K562 (cell line): ENCODE measurements around the gene PPFIA3. TPM values are rescaled to one million over a fixed set of nuclear protein-coding genes. Genes with fewer than 3 reads are reported as not detected.

Source experiments
- ATAC-seq: fragments of 200-7000 bp; cut with Tn5 transposase; 3 replicates; pipeline ENCODE4 v1.9.1; 2020; ENCODE audit warnings: moderate library complexity
- BruUV-seq: library from RNA; stranded (reverse); fragments of 400-500 nt; replicated peaks from 2 replicates; lab custom pipeline; 2021; lab: Mats Ljungman, UMichigan
- CTCF ChIA-PET: fragments of 300-600 bp; formaldehyde crosslinking; extraction: SDS; loops from one replicate; lab custom pipeline; 2021; ENCODE audit warnings: low intra/inter-chr PET ratio; lab: Yijun Ruan, JAX
- POLR2A ChIA-PET: fragments of 300-600, 350-650 bp; sonication (Branson Sonifier 250); formaldehyde crosslinking; extraction: SDS; loops from one replicate; lab custom pipeline; 2021; ENCODE audit warnings: antibody characterized with exemption, inconsistent platforms; lab: Yijun Ruan, JAX
- DNase-seq, 4 experiments: peaks; one replicate each; pipeline versions ENCODE4 v3.0.0 to v3.0.0-alpha.2; 2011 to 2018; ENCODE audit warnings: low spot score in 3 of 4, mixed read lengths in 3 of 4; ENCODE audit errors: extremely low read depth in 1 of 4
- FAIRE-seq: peaks from 2 replicates; lab custom pipeline; 2011; peaks lifted over from hg19 to GRCh38; lab: Jason Lieb, UNC
- H2AFZ ChIP-seq: 2 replicates; pipeline ENCODE4 v1.6.0; 2011; ENCODE audit warnings: low read depth, low read length, control low read depth, inconsistent platforms
- H3K27ac ChIP-seq: fragments of 200-600 bp; 3 replicates; pipeline ENCODE4 v1.8.0; 2011; ENCODE audit warnings: low read depth, mild to moderate bottlenecking, control low read depth, inconsistent platforms, low read length, moderate library complexity, mixed read lengths; ENCODE audit errors: extremely low read depth
- H3K27me3 ChIP-seq, 2 experiments: fragments of 300-600 bp in 1 of 2; 2 replicates in 1 of 2; 3 replicates in 1 of 2; pipeline versions ENCODE4 v1.6.0 to v1.8.0; 2011; ENCODE audit warnings: inconsistent platforms in 2 of 2, low read length in 2 of 2, mild to moderate bottlenecking in 1 of 2, mixed read lengths in 1 of 2, moderate library complexity in 1 of 2; ENCODE audit not compliant: control insufficient read depth in 2 of 2, insufficient read depth in 2 of 2
- H3K36me3 ChIP-seq: fragments of 300-600 bp; 3 replicates; pipeline ENCODE4 v1.8.0; 2011; ENCODE audit warnings: mild to moderate bottlenecking, low read length, inconsistent platforms; ENCODE audit not compliant: control insufficient read depth, insufficient read depth
- H3K4me1 ChIP-seq, 2 experiments: fragments of 200-600 bp in 1 of 2; replicated peaks in 1 of 2; 2 replicates in 1 of 2; 3 replicates in 1 of 2; pipeline versions ENCODE4 v1.5.1 to v1.8.0; 2011; ENCODE audit warnings: inconsistent platforms in 2 of 2, low read length in 2 of 2, mild to moderate bottlenecking in 1 of 2, mixed read lengths in 1 of 2, moderate library complexity in 1 of 2; ENCODE audit not compliant: control insufficient read depth in 2 of 2, insufficient read depth in 2 of 2
- H3K4me2 ChIP-seq: 2 replicates; pipeline ENCODE4 v1.6.1; 2011; ENCODE audit warnings: low read length, control low read depth, inconsistent platforms, mixed read lengths; ENCODE audit not compliant: insufficient read depth
- H3K4me3 ChIP-seq: fragments of 200-600 bp; sonication (generic), shearing (Covaris generic); 2 replicates; pipeline ENCODE4 v1.5.1; 2016; ENCODE audit warnings: control low read depth, inconsistent platforms
- H3K79me2 ChIP-seq: fragments of 200-600 bp; 3 replicates; pipeline ENCODE4 v1.8.0; 2011; ENCODE audit warnings: low read length, inconsistent platforms; ENCODE audit not compliant: control insufficient read depth, insufficient read depth
- H3K9ac ChIP-seq, 2 experiments: 2 replicates each; pipeline versions ENCODE4 v1.6.0 to v1.6.1; 2011; ENCODE audit warnings: low read depth in 2 of 2, low read length in 2 of 2, control low read depth in 1 of 2, inconsistent platforms in 1 of 2, mild to moderate bottlenecking in 1 of 2, mixed read lengths in 1 of 2; ENCODE audit not compliant: insufficient read depth in 1 of 2
- H3K9me1 ChIP-seq: one replicate; pipeline ENCODE4 v1.6.0; 2011; ENCODE audit warnings: inconsistent platforms, mild to moderate bottlenecking, low read length, moderate library complexity; ENCODE audit not compliant: control insufficient read depth, insufficient read depth
- H3K9me3 ChIP-seq: replicated peaks from 2 replicates; pipeline ENCODE4 v1.5.1; 2011; ENCODE audit warnings: low read depth, low read length, inconsistent platforms; ENCODE audit not compliant: control insufficient read depth, insufficient read depth
- H4K20me1 ChIP-seq: replicated peaks from 2 replicates; pipeline ENCODE4 v1.6.1; 2011; ENCODE audit warnings: low read length, inconsistent platforms, mixed read lengths; ENCODE audit not compliant: control insufficient read depth, insufficient read depth
- HDAC2 ChIP-seq: fragments of 450-650 bp; IDR thresholded peaks from 2 replicates; pipeline ENCODE4 v1.6.1; 2016; ENCODE audit warnings: mild to moderate bottlenecking
- RBM22 ChIP-seq: fragments of 200-400 bp; formaldehyde crosslinking; IDR thresholded peaks from 2 replicates; pipeline ENCODE4 v1.6.1; 2018; ENCODE audit warnings: low read length, low read depth; ENCODE audit not compliant: poor library complexity, severe bottlenecking
- SRSF9 ChIP-seq: fragments of 200-400 bp; formaldehyde crosslinking; IDR thresholded peaks from 2 replicates; pipeline ENCODE4 v1.6.1; 2017; ENCODE audit warnings: low read depth, low read length, borderline replicate concordance
- ZNF507 ChIP-seq: conservative IDR thresholded peaks from 2 replicates; pipeline ENCODE4 v1.6.1; 2017; ENCODE audit warnings: missing genetic modification characterization, missing compliant biosample characterization
- ZNF695 ChIP-seq: fragments of 450-650 bp; formaldehyde crosslinking; IDR thresholded peaks from 2 replicates; pipeline ENCODE4 v1.4.0; 2020; ENCODE audit warnings: mild to moderate bottlenecking, moderate library complexity
- WGBS: fragments of 100-300 bp; shearing (Covaris generic); methylation state at CpG from one replicate; pipeline ENCODE4 v1.1.6; 2016; ENCODE audit warnings: low coverage, mixed read lengths; ENCODE audit not compliant: insufficient coverage; ENCODE audit errors: missing lambda C conversion rate; 5-methylcytosine and 5-hydroxymethylcytosine counted together
- in situ Hi-C: fragments of 300-500 bp; cut with MboI; formaldehyde crosslinking; loops from 4 replicates; pipeline ENCODE4 v1.15.0; 2018; ENCODE audit warnings: inconsistent platforms, mixed read lengths
- intact Hi-C: fragments of 100-400 bp; cut with micrococcal nuclease; formaldehyde crosslinking; loops from 2 replicates; pipeline ENCODE4 v1.14.2; 2022
- polyA plus RNA-seq, 8 experiments: library from polyadenylated mRNA; depleted of rRNA in 4 of 8; stranded (reverse) in 5 of 8; unstranded in 3 of 8; fragments of >200 nt; fragmentation: Nextera tagmentation in 2 of 8; fragmentation: Illumina TruSeq in 1 of 8; extraction: Ambion mirVana in 2 of 8; extraction: Trizol in 1 of 8; gene quantifications; 2 replicates each; pipeline versions ENCODE4 v1.2.1 to v1.2.3, GENCODE V29; 2011 to 2014; ENCODE audit warnings: inconsistent platforms in 1 of 8, missing spikeins in 1 of 8
- total RNA-seq, 7 experiments: library from RNA; depleted of rRNA in 6 of 7; stranded (reverse); fragments of >200 nt in 6 of 7; fragmentation: Illumina TruSeq in 2 of 7; extraction: Trizol in 2 of 7; gene quantifications; 2 replicates each; pipeline versions ENCODE4 v1.2.1 to v1.2.3, GENCODE V29; 2011 to 2021; ENCODE audit warnings: low replicate concordance in 1 of 7
- TF ChIP-seq, protein P1 (sequence below): sonication (generic); formaldehyde crosslinking; IDR thresholded peaks from 2 replicates; pipeline ENCODE4 v1.9.0; 2022; ENCODE audit warnings: mild to moderate bottlenecking, missing genetic modification reagents
- TF ChIP-seq, protein P2 (sequence below), 2 experiments: fragments of 450-650 bp; IDR thresholded peaks; 2 replicates each; pipeline ENCODE4 v1.6.1; 2016; ENCODE audit warnings: mild to moderate bottlenecking in 2 of 2, borderline replicate concordance in 1 of 2, low read depth in 1 of 2, moderate library complexity in 1 of 2

The PPFIA3 gene
- total and polyA plus RNA-seq, 9 of the 15 experiments (the other 6 are each of a cell fraction or from before 2014, with no cell fraction given), result 0.10 to 53.0 (median 17.6) TPM

DNA sequence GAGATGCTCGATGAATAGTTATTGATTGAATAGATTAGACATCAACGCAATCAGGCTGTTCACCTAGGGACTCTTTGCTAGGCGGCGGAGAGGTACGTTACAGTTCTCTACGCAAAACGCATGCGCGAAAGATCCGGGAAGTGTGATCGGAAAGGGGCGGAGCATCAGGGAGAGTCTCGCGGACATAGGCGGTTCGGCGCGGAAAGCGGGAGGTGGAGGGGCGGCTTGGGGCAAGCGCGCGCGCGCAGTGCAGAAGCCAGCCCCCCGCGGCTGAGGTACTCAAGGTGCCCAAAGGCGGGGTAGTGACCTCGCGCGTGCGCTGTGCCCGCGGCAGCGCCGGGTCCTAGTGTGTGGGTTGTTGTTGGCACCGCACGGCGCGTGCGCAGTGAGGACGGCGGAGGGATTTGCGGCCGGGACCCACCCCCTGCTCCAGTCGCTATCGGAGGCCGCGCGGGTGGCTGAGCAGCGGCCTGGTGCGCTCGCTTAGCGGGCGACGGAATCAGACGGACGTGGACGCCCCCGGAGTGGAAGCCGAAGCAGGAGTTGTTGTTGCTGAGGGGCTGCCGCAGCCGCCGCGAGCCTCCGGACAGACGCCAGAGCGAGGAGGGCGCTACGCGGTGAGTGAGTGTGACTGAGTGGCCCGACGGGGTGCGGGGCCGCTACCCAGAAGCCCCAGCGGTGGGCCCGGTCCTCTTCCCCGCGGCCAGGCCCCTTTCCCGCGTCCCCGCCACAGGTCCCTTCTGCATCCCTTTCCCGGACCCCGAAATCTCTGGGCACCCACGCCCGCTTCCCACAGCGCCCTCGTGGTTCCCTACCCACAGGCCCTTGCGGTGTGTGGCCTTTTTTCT is 34.1 kb upstream of the PPFIA3 start, which contains the start of gene SNRNP70:
Gene SNRNP70 (plus strand): TSS at position 432 of the 848 bp plus-strand sequence. CDS start 964 bp downstream, outside the sequence.
- FAIRE-seq (peak; percentile 96), ATAC-seq (peak; percentile 96), DNase-seq (peak; percentile 99)
- H3K27ac ChIP-seq, result peak within 1 kb of the TSS; percentile 94
- WGBS, result 1% methylated on average over 76 of the region's 89 CpGs
- H3K27me3 ChIP-seq, result no peaks in the 10 kb centered on the region
- H3K9me1 ChIP-seq, result no peaks in the 10 kb centered on the region
- no peaks in the 10 kb centered on the region for H3K9me3 ChIP-seq
- peaks cover 13 to 43% of the 10 kb centered on the region in 2 experiments; a peak in 4 of 5 replicates for H3K4me1 ChIP-seq
- in situ Hi-C loops (no loop called here), intact Hi-C loops (no loop called here)
- ChIA-PET CTCF (interaction anchor here (0.6 kb wide), 1 partner anchor 74 kb away, joined by 3 read pairs; no protein-coding TSS in a partner anchor), POLR2A (interaction anchor here (0.6 to 2.1 kb wide), 2 partner anchors 10 to 25 kb away, joined by 3 to 6 read pairs; no protein-coding TSS in a partner anchor)
- H3K79me2 ChIP-seq, result peaks cover 51% of the 10 kb centered on the region
- H3K9ac ChIP-seq, result peak within 1 kb of the TSS; percentile 94 to 98
- H4K20me1 ChIP-seq, result peaks cover 26% of the 10 kb centered on the region
- BruUV-seq, result no TSS peak
- peak within 1 kb of the TSS; percentile 92 for H3K4me2 ChIP-seq
- H2AFZ ChIP-seq, result peak within 1 kb of the TSS; percentile 95
- peak within 1 kb of the TSS; percentile 77 for H3K4me3 ChIP-seq
- H3K36me3 ChIP-seq, result peaks cover 34% of the 10 kb centered on the region
- no peak for TF ChIP-seq RBM22
- TF ChIP-seq, protein P1, sequence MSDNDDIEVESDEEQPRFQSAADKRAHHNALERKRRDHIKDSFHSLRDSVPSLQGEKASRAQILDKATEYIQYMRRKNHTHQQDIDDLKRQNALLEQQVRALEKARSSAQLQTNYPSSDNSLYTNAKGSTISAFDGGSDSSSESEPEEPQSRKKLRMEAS (CRISPR knock-in tag), result peak; percentile 73
- no peak for TF ChIP-seq SRSF9
- 0 out of 2 replicates have a peak, but pooled peaks have one; percentile 15 for TF ChIP-seq HDAC2
- no peak for TF ChIP-seq ZNF695 (CRISPR knock-in tag)
- TF ChIP-seq, protein P2, sequence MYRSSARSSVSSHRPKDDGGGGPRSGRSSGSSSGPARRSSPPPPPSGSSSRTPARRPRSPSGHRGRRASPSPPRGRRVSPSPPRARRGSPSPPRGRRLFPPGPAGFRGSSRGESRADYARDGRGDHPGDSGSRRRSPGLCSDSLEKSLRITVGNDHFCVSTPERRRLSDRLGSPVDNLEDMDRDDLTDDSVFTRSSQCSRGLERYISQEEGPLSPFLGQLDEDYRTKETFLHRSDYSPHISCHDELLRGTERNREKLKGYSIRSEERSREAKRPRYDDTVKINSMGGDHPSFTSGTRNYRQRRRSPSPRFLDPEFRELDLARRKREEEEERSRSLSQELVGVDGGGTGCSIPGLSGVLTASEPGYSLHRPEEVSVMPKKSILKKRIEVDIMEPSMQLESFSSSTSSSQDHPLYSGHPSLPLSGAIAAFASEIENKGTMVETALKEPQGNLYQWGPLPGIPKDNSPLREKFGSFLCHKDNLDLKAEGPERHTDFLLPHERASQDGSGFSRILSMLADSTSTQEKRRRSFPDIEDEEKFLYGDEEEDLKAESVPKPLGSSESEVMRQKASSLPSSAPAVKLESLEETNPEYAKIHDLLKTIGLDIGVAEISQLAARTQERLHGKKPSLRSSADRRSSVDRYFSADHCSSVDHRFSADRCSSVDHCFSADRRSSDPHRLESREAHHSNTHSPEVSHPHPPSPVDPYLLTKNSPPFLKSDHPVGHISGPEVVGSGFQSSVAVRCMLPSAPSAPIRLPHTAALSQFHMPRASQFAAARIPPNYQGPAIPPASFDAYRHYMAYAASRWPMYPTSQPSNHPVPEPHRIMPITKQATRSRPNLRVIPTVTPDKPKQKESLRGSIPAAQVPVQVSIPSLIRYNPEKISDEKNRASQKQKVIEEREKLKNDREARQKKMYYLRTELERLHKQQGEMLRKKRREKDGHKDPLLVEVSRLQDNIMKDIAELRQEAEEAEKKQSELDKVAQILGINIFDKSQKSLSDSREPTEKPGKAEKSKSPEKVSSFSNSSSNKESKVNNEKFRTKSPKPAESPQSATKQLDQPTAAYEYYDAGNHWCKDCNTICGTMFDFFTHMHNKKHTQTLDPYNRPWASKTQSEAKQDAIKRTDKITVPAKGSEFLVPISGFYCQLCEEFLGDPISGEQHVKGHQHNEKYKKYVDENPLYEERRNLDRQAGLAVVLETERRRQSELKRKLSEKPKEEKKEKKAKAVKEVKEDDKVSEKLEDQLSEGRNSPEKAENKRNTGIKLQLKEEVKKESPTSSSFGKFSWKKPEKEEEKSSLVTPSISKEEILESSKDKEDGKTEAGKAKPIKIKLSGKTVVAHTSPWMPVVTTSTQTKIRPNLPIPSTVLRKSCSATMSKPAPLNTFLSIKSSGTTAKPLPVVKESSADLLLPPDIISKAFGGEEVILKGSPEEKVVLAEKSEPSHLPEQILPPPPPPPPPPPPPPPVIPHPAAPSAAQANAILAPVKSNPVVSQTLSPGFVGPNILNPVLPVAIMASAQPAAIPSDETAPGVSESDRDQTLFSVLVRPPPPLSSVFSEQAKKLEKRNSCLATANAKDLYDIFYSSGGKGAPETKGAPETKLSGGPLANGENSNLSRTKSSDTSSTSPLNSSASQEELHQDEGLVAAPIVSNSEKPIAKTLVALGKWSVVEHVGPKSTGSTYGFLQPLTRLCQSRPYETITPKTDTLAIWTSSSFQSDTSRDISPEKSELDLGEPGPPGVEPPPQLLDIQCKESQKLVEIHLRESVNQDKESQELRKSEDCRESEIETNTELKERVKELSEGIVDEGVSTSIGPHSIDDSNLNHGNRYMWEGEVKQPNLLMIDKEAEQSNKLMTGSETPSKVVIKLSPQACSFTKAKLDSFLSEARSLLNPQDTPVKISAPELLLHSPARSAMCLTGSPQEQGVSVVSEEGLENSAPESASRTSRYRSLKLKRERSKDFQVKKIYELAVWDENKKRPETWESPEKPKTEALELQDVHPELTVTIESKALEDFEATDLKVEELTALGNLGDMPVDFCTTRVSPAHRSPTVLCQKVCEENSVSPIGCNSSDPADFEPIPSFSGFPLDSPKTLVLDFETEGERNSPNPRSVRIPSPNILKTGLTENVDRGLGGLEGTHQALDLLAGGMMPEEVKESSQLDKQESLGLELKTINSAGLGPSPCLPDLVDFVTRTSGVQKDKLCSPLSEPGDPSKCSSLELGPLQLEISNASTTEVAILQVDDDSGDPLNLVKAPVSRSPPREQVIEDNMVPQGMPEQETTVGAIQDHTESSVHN (IDR thresholded peaks at IDR 0.05; ENCODE audit: borderline replicate concordance in 1 of 2, low read depth in 1 of 2), result no peak
- TF ChIP-seq ZNF507 (tag), result no peak
